Natural killer cell treated with Interleukin-12 subunit alpha and Interleukin-12 subunit beta and Interleukin-15 and Interleukin-18, amount 100 ng/mL, for 72 hours (primary cell): ENCODE results near the gene RFPL1. TPM values are rescaled to one million over a fixed set of nuclear protein-coding genes. Genes with fewer than 3 reads are reported as not detected.
"Not testable (repeated sequence)": the region's sequence is repeated elsewhere in the genome, so short reads cannot be mapped to it uniquely, and the experiment has no call there.

Experiments
- ATAC-seq, 2 donors: fragments of 150-1000 bp; cut with Tn5 transposase in 1 of 2; sonication (Bioruptor Pico), chemical (Tn5 transposase) in 1 of 2; 2 replicates each; pipeline ENCODE4 v1.10.0; 2021
- DNase-seq: peaks from one replicate; pipeline ENCODE4 v3.0.0; 2022; ENCODE audit warnings: low spot score
- H3K27ac Mint-ChIP-seq, 2 donors: 1 replicate in 1 of 2; 2 replicates in 1 of 2; pipeline ENCODE4 v1.8.0; 2022; ENCODE audit warnings: mixed read lengths in 2 of 2, mild to moderate bottlenecking in 1 of 2, moderate library complexity in 1 of 2
- H3K27me3 Mint-ChIP-seq, 2 donors: 1 replicate in 1 of 2; 2 replicates in 1 of 2; pipeline ENCODE4 v1.8.0; 2022; ENCODE audit warnings: mixed read lengths in 2 of 2
- H3K36me3 Mint-ChIP-seq: one replicate; pipeline ENCODE4 v1.8.0; 2022; ENCODE audit warnings: mixed read lengths
- H3K4me1 Mint-ChIP-seq, 2 donors: 1 replicate in 1 of 2; 2 replicates in 1 of 2; pipeline ENCODE4 v1.8.0; 2022; ENCODE audit warnings: low read depth in 2 of 2, mixed read lengths in 2 of 2, mild to moderate bottlenecking in 1 of 2
- H3K4me3 Mint-ChIP-seq: one replicate; pipeline ENCODE4 v1.8.0; 2022; ENCODE audit warnings: mixed read lengths
- H3K9me3 Mint-ChIP-seq: 2 replicates; pipeline ENCODE4 v1.8.0; 2022; ENCODE audit warnings: mixed read lengths
- total RNA-seq, 2 donors: library from RNA; stranded (reverse); gene quantifications; one replicate each; pipeline ENCODE4 v1.2.3, GENCODE V29; 2022

The RFPL1 gene
- total RNA-seq, 2 donors from 2014 or later = not detected

GRCh38 chr22:29418704-29419103 lies 19.7 kb upstream of the RFPL1 start:
- H3K9me3 Mint-ChIP-seq, H3K36me3 Mint-ChIP-seq, H3K27ac Mint-ChIP-seq, ATAC-seq, DNase-seq, H3K27me3 Mint-ChIP-seq, H3K4me3 Mint-ChIP-seq: not testable (repeated sequence)
- H3K4me1 Mint-ChIP-seq = peaks cover 10 to 15% of the 10 kb centered on the region in 2 donors

GRCh38 chr22:29426476-29426875 lies 11.9 kb upstream of the RFPL1 start:
- H3K4me1 Mint-ChIP-seq = no peaks in the 10 kb centered on the region
- no peak overlapping the region for H3K4me3 Mint-ChIP-seq
- DNase-seq = no peak
- no peaks in the 10 kb centered on the region for H3K36me3 Mint-ChIP-seq
- H3K27me3 Mint-ChIP-seq = peaks cover 13 to 22% of the 10 kb centered on the region in 2 donors
- ATAC-seq = no peak
- H3K9me3 Mint-ChIP-seq = no peaks in the 10 kb centered on the region
- no peak overlapping the region for H3K27ac Mint-ChIP-seq

DNA sequence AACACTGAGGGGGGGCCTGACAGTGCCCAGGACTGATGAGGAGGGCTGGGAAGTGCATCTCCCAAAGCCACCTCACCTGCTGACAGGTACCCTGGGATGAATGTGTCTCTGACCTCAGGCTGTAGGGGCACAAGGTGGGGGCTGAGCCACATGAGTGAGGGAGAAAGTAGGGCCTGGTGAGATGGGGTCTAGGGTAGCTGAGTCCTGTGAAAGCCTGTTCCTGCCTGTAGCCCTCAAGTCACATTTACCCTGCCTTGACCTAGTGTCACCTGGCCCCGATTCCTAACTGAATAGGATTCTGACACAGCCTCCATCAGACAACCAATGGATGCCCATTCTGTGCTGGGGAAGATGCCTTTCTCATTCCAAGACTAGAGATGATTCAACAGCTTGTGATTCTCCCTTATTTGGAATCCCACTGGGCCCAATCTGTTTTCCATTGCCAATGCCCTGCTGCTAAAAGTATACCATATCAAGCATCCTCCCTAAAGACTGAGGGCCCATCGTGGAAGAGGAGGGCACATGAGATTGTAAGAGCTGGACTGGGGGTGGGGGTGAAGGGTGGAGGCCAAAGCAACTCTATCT lies 11.1 kb upstream of the RFPL1 start:
- Mint-ChIP-seq H3K27ac (no peak overlapping the region), H3K4me3 (no peak overlapping the region), H3K36me3 (no peaks in the 10 kb centered on the region), H3K27me3 (peaks cover 13 to 22% of the 10 kb centered on the region in 2 donors), H3K4me1 (no peaks in the 10 kb centered on the region), H3K9me3 (no peaks in the 10 kb centered on the region)
- ATAC-seq (peak; percentile 27 to 36), DNase-seq (no peak)

DNA sequence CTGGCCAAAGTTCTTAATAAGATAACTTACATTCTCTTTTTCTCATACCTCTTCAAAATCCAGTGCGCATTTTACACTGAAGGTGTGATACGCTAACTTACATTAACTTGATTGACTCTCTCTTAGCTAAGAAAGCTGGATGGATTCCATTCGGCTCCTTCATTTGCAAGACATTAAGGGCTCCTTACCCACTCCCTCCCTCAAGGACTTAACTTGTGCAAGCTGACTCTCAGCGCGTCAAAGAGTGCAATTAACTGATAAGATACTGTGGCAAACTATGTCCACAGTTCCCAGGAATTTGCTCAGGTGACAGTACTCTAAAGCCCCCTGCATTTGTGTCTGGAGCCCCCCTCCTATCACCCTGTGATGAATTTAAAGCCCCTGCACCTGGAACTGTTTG lies 6.4 kb upstream of the RFPL1 start:
- no peak for DNase-seq
- Mint-ChIP-seq H3K27me3 (peaks cover 25 to 40% of the 10 kb centered on the region in 2 donors), H3K36me3 (no peaks in the 10 kb centered on the region)

GRCh38 chr22:29433856-29434255 lies 4.5 kb upstream of the RFPL1 start:
- no peak for DNase-seq
- H3K27ac Mint-ChIP-seq = no peak overlapping the region
- no peaks in the 10 kb centered on the region for H3K36me3 Mint-ChIP-seq
- H3K4me1 Mint-ChIP-seq = no peaks in the 10 kb centered on the region
- no peaks in the 10 kb centered on the region for H3K9me3 Mint-ChIP-seq
- ATAC-seq = no peak
- H3K27me3 Mint-ChIP-seq = peaks cover 20 to 34% of the 10 kb centered on the region in 2 donors
- H3K4me3 Mint-ChIP-seq = no peak overlapping the region

More for the DNA sequence above, 6.4 kb upstream of the RFPL1 start:
- H3K4me1 Mint-ChIP-seq = no peaks in the 10 kb centered on the region
- H3K27ac Mint-ChIP-seq = no peak overlapping the region
- no peaks in the 10 kb centered on the region for H3K9me3 Mint-ChIP-seq
- no peak for ATAC-seq
- H3K4me3 Mint-ChIP-seq = no peak overlapping the region

DNA sequence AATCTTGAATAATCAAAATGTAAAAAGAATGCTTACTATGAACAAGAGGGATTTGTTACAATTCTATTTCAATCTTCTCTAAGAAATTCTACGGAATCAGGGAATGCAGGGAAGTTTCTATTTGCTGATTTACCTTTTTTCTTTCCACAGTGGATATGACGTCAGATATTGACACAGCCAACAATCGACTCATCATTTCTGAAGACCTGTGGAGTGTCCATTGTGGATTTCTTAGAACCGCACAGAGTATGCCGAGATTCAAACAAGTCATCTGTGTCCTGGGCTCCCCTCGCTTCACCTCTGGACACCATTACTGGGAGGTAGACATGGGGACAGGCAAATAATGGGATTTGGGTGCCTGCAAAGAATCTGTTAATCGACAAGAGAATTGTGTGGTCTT lies 4.1 kb upstream of the RFPL1 start:
- Mint-ChIP-seq H3K36me3 (no peaks in the 10 kb centered on the region), H3K27me3 (peaks cover 18 to 30% of the 10 kb centered on the region in 2 donors), H3K4me3 (no peak overlapping the region), H3K27ac (no peak overlapping the region), H3K9me3 (no peaks in the 10 kb centered on the region), H3K4me1 (no peaks in the 10 kb centered on the region)
- DNase-seq (no peak), ATAC-seq (no peak)

DNA sequence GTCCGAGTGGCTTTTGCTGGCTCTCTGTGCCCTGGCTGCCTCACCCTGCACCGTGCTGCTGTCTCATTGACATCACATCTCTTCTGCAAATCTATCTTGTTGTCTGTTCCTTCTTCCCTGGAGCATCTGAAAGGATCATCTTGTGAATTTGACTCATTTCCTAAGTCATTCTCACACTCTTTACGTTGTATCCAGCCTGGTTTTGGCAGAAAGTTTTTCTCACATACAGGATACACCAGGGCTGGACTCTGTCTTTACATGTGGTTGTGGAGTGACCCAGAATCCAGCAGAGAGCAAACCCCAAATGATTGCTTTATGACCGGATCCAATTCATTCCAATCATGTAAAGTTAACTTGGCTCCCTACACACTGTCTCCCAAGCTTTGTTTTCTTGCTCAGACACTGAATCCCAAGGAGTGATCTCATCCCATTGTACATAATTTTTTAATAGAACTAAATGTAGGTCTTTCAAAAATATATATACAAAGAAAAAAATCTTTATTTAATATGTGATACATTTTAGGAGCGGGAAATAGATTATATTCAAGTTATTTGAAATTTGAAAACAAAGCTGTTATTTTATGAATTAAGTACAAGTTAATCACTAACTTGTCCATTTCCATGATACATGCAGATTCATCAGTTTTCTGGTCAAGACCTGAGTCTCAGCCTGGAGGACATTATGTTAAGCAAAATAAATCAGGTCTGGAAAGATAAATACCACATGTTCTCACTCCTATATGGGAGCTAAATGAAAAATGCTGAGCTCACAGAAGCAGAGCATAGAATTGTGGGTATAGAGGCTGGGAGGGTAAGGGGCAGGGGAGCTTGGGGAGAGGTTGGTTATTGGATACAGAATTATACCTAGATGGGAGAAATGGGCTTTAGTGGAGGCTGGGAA lies 2.9 kb upstream of the RFPL1 start:
- DNase-seq (no peak), ATAC-seq (no peak)
- Mint-ChIP-seq H3K27me3 (peaks cover 17 to 25% of the 10 kb centered on the region in 2 donors), H3K27ac (no peak overlapping the region), H3K9me3 (no peaks in the 10 kb centered on the region), H3K36me3 (no peaks in the 10 kb centered on the region), H3K4me3 (no peak overlapping the region), H3K4me1 (no peaks in the 10 kb centered on the region)

DNA sequence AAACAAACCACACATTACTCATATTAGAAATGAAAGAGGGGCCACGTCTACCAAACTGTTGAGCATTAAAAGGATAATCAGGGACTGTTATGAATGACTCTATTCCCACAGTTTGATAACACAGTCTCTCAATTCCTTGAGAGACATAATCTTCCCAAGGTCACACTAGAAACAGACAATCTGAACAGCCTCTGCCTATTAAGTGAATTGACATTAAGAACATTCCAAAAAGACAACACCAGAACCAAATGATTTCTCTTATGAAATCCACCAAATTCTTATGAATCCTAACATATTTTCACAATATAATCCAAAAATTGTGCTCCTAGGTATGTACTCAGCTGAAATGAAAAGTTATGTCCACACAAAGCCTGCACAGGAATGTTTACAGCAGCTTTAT lies 4.6 kb downstream of the RFPL1 start:
- Mint-ChIP-seq H3K27me3 (peaks cover 16 to 17% of the 10 kb centered on the region in 2 donors), H3K36me3 (no peaks in the 10 kb centered on the region), H3K4me3 (no peak overlapping the region), H3K4me1 (no peaks in the 10 kb centered on the region), H3K9me3 (no peaks in the 10 kb centered on the region), H3K27ac (no peak overlapping the region)
- no peak for ATAC-seq
- DNase-seq = no peak

DNA sequence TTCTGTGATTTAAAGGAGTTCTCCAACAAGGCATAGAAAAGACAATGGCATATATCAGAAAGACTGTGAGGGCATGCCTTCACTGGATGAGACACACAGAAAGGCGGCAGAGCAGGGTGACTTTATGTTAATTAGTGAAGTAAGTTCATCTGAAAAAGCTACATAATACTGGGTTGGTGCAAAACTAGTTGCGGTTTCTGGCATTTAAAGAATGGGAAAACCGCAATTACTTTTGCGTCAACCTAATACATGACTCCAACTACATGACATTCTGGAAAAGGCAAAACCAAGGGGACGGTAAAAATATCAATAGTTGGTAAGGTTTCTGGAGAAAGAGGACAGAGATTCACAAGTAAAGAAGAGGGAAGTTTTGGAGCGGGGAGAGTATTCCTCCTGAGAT lies 5.1 kb downstream of the RFPL1 start:
- ATAC-seq (no peak), DNase-seq (no peak)
- no peak overlapping the region for H3K4me3 Mint-ChIP-seq
- no peak overlapping the region for H3K27ac Mint-ChIP-seq
- H3K4me1 Mint-ChIP-seq = no peaks in the 10 kb centered on the region
- no peaks in the 10 kb centered on the region for H3K36me3 Mint-ChIP-seq
- H3K9me3 Mint-ChIP-seq = no peaks in the 10 kb centered on the region
- H3K27me3 Mint-ChIP-seq = peaks cover 16 to 17% of the 10 kb centered on the region in 2 donors

DNA sequence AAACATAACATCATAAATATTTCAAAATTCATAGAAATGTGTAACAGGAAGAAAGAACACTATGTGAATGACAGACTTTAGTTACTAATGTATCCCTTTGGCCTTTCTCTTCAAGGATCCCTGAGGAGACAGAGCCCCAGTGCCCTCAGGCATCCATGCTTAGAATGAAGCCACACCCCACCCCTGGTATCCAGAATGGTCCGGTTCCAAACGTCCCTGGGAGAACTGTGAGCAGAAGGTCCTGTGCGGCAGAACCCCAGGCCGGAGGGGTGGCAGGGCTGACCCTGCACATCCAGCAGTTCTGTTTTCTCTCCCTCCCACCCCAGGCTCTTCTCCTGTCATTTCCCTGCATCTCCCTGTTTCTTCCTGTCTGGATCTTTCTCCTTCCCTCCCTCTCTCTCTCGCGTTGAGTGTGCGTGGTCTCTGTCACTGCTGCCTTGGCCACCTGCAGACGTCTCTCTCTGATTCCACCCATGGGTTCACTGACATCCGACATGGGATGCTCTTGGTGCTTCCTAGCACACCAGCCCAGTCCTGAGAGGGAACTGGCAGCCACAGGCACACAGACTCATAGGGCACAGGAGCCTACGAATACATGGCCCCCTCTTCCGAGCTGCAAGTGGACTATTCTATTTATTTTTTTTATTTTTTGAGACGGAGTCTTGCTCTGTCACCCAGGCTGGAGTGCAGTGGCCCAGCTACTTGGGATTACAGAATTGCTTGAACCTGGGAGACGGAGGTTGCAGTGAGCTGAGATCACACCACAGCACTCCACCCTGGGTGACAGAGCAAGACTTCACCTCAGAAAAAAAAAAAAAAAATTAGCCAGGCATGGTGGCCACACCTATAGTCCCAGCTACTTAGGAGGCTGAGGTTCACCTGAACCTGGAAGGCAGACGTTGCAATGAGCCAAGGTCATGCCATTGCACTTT lies 5.7 kb downstream of the RFPL1 start:
- Mint-ChIP-seq H3K4me1 (no peaks in the 10 kb centered on the region), H3K9me3 (no peaks in the 10 kb centered on the region), H3K4me3 (no peak overlapping the region), H3K27ac (no peak overlapping the region), H3K36me3 (no peaks in the 10 kb centered on the region), H3K27me3 (peaks cover 16 to 17% of the 10 kb centered on the region in 2 donors)
- no peak for ATAC-seq
- no peak for DNase-seq

GRCh38 chr22:29445508-29445907 lies 7.1 kb downstream of the RFPL1 start:
- Mint-ChIP-seq H3K4me1 (no peaks in the 10 kb centered on the region), H3K9me3 (no peaks in the 10 kb centered on the region), H3K36me3 (no peaks in the 10 kb centered on the region), H3K27ac (no peak overlapping the region), H3K4me3 (no peak overlapping the region), H3K27me3 (peaks cover 16 to 17% of the 10 kb centered on the region in 2 donors)
- peak in 1 of 2 donors; percentile 36 for ATAC-seq
- no peak for DNase-seq

- Mint-ChIP-seq H3K9me3 (no peaks in the 10 kb centered on the region), H3K27me3 (peaks cover 13 to 16% of the 10 kb centered on the region in 2 donors), H3K4me3 (no peak overlapping the region), H3K27ac (no peak overlapping the region), H3K36me3 (no peaks in the 10 kb centered on the region), H3K4me1 (no peaks in the 10 kb centered on the region)
- ATAC-seq (no peak), DNase-seq (no peak)
Observed at GRCh38 chr22:29447906-29448305, 9.5 kb downstream of the RFPL1 start.

DNA sequence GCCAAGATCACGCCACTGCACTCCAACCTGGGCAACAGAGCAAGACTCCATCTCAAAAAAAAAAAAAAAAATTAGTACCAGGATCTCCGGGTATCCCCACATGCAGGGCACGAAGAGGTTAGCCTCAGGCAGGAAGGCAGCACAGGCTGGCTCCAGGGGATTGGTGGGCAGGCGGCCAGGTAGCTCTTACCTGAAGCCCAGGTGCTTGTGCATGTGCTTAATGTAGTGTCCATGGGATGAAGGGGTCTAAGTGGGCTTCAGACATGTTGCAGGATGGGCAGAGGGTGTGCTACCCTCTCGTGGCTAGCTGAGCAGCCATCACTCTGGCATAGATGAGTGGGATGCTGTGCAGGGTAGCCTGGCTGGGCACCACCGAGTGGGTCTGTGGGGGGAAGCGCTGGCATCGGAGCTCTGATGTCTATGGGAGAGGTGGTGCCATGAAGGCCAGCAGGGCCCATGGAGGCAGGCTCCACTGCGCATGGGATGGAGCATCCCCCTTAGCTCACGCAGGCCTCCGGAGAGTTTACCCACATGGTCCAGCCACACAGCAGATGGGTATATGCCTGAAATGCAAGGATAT lies 11.0 kb downstream of the RFPL1 start:
- no peak for ATAC-seq
- DNase-seq = no peak

More for the DNA sequence above, 11.0 kb downstream of the RFPL1 start:
- no peaks in the 10 kb centered on the region for H3K36me3 Mint-ChIP-seq
- no peaks in the 10 kb centered on the region for H3K9me3 Mint-ChIP-seq
- H3K4me1 Mint-ChIP-seq = no peaks in the 10 kb centered on the region
- H3K27me3 Mint-ChIP-seq = peaks cover under 1 to 3% of the 10 kb centered on the region in 2 donors
- no peak overlapping the region for H3K27ac Mint-ChIP-seq
- H3K4me3 Mint-ChIP-seq = no peak overlapping the region
